SH-SY5Y (cell line): ENCODE measurements around the gene YBX2.

Experiments used
- GATA2 ChIP-seq: IDR thresholded peaks from 2 replicates; pipeline ENCODE4 v1.6.1; 2011; ENCODE audit warnings: mild to moderate bottlenecking, low read depth, low read length
- GATA3 ChIP-seq: IDR thresholded peaks from 2 replicates; pipeline ENCODE4 v1.6.1; 2011; ENCODE audit warnings: low read depth, mild to moderate bottlenecking, low read length, moderate library complexity

- no peak for TF ChIP-seq GATA2
- no peak for TF ChIP-seq GATA3
These were observed 48.8 kb upstream of the YBX2 start for GRCh38 chr17:7343250-7343649.
